ENCODE measurements around the gene CAMTA1.

Gene CAMTA1

DNA sequence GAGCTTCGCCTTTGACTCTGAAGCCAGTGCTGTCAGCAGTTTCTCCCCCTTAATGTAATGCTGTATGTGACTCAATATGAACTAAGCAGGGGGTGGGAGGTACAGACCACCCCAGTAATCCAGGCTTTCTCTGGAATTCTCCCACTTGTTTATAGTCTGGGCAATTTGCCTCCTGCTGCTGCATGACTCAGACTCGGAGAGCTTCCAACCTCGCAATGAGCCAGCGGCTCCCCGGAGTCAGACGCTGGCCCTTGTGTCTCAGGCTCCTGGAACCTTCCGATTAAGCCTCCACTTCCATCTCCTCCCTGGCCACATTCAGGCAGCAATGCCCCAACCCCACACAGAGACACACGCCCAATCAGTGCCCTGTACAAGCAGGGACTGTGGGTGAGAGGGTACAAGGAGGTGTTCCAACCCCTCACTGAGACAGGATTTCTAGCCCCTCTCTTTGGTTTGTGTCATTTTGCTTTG, 514.1 kb downstream of the CAMTA1 start (continued):
- 0 out of 2 replicates have a peak, but pooled peaks have one; percentile 38 for TF ChIP-seq ZNF341 (tag by site-specific recombination; IDR thresholded peaks at IDR 0.05; ENCODE audit: low read depth)
- peak; percentile 96 for TF ChIP-seq OSR2 (tag by site-specific recombination; IDR thresholded peaks at IDR 0.05)
- TF ChIP-seq ZBTB17 (tag by site-specific recombination; IDR thresholded peaks at IDR 0.05) = peak; percentile 23; the same call in 1 of the 2 replicates
- no peak for TF ChIP-seq ZNF777 (tag by site-specific recombination; IDR thresholded peaks at IDR 0.05; ENCODE audit: borderline replicate concordance)
- peak; percentile 41; the same call in 1 of the 2 replicates for TF ChIP-seq TRIM28 (IDR thresholded peaks at IDR 0.05; ENCODE audit: borderline replicate concordance, low read length)
- peak; percentile 99 for TF ChIP-seq GLIS1 (tag by site-specific recombination; IDR thresholded peaks at IDR 0.05)
- TF ChIP-seq, protein P1, sequence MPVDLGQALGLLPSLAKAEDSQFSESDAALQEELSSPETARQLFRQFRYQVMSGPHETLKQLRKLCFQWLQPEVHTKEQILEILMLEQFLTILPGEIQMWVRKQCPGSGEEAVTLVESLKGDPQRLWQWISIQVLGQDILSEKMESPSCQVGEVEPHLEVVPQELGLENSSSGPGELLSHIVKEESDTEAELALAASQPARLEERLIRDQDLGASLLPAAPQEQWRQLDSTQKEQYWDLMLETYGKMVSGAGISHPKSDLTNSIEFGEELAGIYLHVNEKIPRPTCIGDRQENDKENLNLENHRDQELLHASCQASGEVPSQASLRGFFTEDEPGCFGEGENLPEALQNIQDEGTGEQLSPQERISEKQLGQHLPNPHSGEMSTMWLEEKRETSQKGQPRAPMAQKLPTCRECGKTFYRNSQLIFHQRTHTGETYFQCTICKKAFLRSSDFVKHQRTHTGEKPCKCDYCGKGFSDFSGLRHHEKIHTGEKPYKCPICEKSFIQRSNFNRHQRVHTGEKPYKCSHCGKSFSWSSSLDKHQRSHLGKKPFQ (tag by site-specific recombination; IDR thresholded peaks at IDR 0.05) = no peak
- peak; percentile 30; the same call in 1 of the 2 replicates for TF ChIP-seq ZFP69B (tag by site-specific recombination; IDR thresholded peaks at IDR 0.05)
- TF ChIP-seq, protein P2, sequence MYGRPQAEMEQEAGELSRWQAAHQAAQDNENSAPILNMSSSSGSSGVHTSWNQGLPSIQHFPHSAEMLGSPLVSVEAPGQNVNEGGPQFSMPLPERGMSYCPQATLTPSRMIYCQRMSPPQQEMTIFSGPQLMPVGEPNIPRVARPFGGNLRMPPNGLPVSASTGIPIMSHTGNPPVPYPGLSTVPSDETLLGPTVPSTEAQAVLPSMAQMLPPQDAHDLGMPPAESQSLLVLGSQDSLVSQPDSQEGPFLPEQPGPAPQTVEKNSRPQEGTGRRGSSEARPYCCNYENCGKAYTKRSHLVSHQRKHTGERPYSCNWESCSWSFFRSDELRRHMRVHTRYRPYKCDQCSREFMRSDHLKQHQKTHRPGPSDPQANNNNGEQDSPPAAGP (tag by site-specific recombination; IDR thresholded peaks at IDR 0.05) = peak; percentile 79; the same call in 1 of the 2 replicates
- TF ChIP-seq, protein P3, sequence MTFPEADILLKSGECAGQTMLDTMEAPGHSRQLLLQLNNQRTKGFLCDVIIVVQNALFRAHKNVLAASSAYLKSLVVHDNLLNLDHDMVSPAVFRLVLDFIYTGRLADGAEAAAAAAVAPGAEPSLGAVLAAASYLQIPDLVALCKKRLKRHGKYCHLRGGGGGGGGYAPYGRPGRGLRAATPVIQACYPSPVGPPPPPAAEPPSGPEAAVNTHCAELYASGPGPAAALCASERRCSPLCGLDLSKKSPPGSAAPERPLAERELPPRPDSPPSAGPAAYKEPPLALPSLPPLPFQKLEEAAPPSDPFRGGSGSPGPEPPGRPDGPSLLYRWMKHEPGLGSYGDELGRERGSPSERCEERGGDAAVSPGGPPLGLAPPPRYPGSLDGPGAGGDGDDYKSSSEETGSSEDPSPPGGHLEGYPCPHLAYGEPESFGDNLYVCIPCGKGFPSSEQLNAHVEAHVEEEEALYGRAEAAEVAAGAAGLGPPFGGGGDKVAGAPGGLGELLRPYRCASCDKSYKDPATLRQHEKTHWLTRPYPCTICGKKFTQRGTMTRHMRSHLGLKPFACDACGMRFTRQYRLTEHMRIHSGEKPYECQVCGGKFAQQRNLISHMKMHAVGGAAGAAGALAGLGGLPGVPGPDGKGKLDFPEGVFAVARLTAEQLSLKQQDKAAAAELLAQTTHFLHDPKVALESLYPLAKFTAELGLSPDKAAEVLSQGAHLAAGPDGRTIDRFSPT (tag by site-specific recombination; IDR thresholded peaks at IDR 0.05) = peak; percentile 97
- TF ChIP-seq ZNF202 (tag by site-specific recombination; IDR thresholded peaks at IDR 0.05; ENCODE audit: borderline replicate concordance) = no peak
- peak; percentile 25; the same call in 1 of the 2 replicates for TF ChIP-seq FEZF1 (tag by site-specific recombination; IDR thresholded peaks at IDR 0.05)
- peak; percentile 60 for TF ChIP-seq PRDM1 (tag by site-specific recombination; IDR thresholded peaks at IDR 0.05)
- TF ChIP-seq, protein P4, sequence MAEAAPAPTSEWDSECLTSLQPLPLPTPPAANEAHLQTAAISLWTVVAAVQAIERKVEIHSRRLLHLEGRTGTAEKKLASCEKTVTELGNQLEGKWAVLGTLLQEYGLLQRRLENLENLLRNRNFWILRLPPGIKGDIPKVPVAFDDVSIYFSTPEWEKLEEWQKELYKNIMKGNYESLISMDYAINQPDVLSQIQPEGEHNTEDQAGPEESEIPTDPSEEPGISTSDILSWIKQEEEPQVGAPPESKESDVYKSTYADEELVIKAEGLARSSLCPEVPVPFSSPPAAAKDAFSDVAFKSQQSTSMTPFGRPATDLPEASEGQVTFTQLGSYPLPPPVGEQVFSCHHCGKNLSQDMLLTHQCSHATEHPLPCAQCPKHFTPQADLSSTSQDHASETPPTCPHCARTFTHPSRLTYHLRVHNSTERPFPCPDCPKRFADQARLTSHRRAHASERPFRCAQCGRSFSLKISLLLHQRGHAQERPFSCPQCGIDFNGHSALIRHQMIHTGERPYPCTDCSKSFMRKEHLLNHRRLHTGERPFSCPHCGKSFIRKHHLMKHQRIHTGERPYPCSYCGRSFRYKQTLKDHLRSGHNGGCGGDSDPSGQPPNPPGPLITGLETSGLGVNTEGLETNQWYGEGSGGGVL (tag by site-specific recombination; IDR thresholded peaks at IDR 0.05) = peak; percentile 96
- TF ChIP-seq, protein P5, sequence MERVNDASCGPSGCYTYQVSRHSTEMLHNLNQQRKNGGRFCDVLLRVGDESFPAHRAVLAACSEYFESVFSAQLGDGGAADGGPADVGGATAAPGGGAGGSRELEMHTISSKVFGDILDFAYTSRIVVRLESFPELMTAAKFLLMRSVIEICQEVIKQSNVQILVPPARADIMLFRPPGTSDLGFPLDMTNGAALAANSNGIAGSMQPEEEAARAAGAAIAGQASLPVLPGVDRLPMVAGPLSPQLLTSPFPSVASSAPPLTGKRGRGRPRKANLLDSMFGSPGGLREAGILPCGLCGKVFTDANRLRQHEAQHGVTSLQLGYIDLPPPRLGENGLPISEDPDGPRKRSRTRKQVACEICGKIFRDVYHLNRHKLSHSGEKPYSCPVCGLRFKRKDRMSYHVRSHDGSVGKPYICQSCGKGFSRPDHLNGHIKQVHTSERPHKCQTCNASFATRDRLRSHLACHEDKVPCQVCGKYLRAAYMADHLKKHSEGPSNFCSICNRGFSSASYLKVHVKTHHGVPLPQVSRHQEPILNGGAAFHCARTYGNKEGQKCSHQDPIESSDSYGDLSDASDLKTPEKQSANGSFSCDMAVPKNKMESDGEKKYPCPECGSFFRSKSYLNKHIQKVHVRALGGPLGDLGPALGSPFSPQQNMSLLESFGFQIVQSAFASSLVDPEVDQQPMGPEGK (tag by site-specific recombination; IDR thresholded peaks at IDR 0.05) = peak; percentile 81
- TF ChIP-seq REPIN1 (tag by site-specific recombination; IDR thresholded peaks at IDR 0.05; ENCODE audit: low read depth) = no peak
- no peak for TF ChIP-seq MEIS1 (CRISPR knock-in tag; IDR thresholded peaks at IDR 0.05; ENCODE audit: borderline replicate concordance)
- TF ChIP-seq ZNF660 (tag by site-specific recombination; IDR thresholded peaks at IDR 0.05) = peak; percentile 97
- peak; percentile 92 for TF ChIP-seq GLIS2 (tag by site-specific recombination; IDR thresholded peaks at IDR 0.05)
- no peak for TF ChIP-seq ZNF302 (tag by site-specific recombination; IDR thresholded peaks at IDR 0.05; ENCODE audit: low read depth)
- peak; percentile 83 for TF ChIP-seq IKZF3 (tag by site-specific recombination; IDR thresholded peaks at IDR 0.05)
- TF ChIP-seq, protein P6, sequence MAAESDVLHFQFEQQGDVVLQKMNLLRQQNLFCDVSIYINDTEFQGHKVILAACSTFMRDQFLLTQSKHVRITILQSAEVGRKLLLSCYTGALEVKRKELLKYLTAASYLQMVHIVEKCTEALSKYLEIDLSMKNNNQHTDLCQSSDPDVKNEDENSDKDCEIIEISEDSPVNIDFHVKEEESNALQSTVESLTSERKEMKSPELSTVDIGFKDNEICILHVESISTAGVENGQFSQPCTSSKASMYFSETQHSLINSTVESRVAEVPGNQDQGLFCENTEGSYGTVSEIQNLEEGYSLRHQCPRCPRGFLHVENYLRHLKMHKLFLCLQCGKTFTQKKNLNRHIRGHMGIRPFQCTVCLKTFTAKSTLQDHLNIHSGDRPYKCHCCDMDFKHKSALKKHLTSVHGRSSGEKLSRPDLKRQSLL (tag by site-specific recombination; IDR thresholded peaks at IDR 0.05) = peak; percentile 83
- 0 out of 2 replicates have a peak, but pooled peaks have one; percentile 30 for TF ChIP-seq ZBTB20 (tag by site-specific recombination; IDR thresholded peaks at IDR 0.05)
- no peak for TF ChIP-seq ZNF350 (tag by site-specific recombination; IDR thresholded peaks at IDR 0.05)
- TF ChIP-seq ZSCAN16 (tag by site-specific recombination; IDR thresholded peaks at IDR 0.05) = no peak
- TF ChIP-seq WT1 (tag by site-specific recombination; IDR thresholded peaks at IDR 0.05) = peak; percentile 87
- TF ChIP-seq, protein P7, sequence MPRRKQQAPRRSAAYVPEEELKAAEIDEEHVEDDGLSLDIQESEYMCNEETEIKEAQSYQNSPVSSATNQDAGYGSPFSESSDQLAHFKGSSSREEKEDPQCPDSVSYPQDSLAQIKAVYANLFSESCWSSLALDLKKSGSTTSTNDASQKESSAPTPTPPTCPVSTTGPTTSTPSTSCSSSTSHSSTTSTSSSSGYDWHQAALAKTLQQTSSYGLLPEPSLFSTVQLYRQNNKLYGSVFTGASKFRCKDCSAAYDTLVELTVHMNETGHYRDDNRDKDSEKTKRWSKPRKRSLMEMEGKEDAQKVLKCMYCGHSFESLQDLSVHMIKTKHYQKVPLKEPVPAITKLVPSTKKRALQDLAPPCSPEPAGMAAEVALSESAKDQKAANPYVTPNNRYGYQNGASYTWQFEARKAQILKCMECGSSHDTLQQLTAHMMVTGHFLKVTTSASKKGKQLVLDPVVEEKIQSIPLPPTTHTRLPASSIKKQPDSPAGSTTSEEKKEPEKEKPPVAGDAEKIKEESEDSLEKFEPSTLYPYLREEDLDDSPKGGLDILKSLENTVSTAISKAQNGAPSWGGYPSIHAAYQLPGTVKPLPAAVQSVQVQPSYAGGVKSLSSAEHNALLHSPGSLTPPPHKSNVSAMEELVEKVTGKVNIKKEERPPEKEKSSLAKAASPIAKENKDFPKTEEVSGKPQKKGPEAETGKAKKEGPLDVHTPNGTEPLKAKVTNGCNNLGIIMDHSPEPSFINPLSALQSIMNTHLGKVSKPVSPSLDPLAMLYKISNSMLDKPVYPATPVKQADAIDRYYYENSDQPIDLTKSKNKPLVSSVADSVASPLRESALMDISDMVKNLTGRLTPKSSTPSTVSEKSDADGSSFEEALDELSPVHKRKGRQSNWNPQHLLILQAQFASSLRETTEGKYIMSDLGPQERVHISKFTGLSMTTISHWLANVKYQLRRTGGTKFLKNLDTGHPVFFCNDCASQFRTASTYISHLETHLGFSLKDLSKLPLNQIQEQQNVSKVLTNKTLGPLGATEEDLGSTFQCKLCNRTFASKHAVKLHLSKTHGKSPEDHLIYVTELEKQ (tag by site-specific recombination; IDR thresholded peaks at IDR 0.05; ENCODE audit: borderline replicate concordance) = peak; percentile 53; the same call in 1 of the 2 replicates

Measured in HEK293 (cell line).